Stimulated activated CD4-positive, alpha-beta T cell treated with anti-CD3 and anti-CD28 coated beads, Interleukin-1b, Interleukin-23, amount 100 ng/mL, for 48 hours (primary cell): ENCODE results near the gene NSG1.

Experiments used
- DNase-seq: peaks from one replicate; pipeline ENCODE4 v3.0.0-alpha.2; 2020

Gene NSG1

DNA sequence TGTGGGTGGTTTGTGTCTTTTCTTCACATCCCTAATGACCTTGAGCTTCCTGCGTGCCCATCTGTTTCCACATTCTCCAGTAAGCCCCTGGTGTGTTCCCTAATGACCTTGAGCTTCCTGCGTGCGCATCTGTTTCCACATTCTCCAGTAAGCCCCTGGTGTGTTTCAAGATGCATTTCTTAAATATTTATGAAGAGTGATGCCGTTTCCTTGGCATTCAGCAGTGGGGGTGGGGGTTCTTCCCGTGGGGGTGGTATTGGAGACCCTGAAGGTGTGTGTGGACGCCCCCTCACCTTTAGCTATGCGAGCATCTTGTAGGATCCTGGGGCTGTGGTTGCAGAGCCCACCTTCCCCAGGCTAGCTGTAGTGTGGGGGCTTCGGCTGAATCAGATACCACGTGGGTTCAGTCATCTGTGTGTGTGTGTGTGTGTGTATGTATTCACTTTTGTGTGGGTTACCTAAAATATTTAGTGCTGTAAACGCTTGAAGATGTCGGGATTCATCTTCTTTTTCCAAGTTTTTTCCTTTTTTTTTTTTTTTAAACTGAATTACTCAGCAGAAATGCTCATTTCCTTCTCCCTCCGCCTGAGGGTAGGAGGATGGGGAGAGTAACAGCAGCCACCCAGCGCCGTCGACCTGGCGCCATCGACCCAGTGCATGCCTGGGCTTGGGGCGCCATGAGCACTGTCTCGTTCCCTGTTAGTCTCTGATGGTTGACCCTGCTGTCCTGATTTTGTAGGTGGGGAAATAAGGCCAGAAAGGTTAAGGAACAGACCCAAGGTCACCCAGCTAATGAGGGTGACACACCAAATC is 9.9 kb downstream of the NSG1 start:
- no peak for DNase-seq

DNA sequence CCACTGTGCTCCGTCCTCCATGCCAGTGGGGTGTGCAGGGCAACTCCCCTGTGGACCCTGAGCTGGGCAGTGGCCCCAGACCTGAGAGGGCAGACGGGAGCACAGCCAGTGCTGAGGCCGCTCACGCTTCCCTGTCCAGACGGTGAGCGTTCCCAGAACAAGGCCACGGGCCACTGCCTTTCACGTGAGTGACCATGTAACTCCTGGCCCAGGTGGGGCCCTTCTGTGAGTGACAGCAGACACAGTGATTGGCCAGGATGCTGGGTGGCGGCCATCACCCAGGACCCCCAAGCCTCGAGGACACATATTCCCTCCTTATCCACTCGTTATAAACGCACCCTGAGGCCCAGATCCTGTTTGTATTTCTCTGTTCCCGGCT is 10.5 kb downstream of the NSG1 start:
- DNase-seq = no peak

DNA sequence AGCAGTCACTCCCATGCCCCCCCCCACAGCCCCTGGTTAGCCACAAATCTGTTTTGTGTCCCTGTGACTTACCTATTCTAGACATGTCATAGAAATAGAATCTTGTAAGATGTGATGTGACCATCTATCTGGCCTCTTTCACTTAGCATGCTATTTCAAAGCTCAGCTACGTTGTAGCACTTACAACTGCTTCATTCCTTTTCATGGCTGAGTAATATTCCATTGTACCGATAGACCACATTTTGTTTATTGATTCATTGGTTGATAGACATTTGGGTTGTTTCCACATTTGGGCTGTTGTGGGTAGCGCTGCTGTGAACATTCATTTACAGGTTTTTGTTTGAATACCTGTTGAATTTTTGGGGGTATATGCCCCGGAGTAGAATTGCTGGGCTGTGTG is 11.5 kb downstream of the NSG1 start:
- DNase-seq = no peak

DNA sequence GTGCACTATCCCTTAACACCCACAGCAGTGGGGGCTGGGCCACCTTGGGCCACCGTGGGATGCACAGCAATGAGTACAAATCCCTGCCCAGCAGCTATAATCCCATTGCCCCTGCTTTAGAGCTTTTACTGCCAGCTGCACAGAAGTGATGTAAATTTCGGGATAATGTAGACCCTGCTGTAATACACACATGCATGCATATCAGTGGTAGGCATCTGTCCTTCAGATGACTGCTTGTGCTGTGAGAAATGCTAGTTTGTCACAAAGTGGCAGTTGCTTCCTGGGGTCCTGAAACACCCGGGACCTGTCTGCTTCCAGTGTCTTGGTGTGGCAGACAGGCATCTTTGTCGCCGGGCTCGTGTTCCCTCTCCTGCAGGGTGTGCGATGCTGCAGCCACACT is 14.1 kb downstream of the NSG1 start:
- DNase-seq = no peak

DNA sequence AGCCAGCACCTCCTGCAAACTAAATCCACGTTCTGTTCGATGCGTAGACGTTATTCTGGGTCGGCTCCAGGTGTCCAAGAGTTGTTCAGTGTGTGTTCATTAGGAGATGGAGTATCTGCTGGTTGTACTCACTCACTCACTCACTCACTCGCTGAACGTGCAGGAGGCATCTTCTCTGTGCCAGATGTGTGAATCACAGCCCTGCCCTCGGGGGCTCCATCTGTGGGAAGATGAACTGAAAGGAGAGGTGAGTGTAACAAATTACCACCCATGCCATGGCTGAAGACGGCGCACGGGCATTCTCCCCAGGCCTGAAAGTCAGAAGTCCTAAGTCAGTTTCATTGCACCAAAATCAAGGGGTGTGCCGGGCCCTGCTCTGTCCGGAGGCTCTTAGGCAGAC is 16.1 kb downstream of the NSG1 start:
- DNase-seq = no peak

DNA sequence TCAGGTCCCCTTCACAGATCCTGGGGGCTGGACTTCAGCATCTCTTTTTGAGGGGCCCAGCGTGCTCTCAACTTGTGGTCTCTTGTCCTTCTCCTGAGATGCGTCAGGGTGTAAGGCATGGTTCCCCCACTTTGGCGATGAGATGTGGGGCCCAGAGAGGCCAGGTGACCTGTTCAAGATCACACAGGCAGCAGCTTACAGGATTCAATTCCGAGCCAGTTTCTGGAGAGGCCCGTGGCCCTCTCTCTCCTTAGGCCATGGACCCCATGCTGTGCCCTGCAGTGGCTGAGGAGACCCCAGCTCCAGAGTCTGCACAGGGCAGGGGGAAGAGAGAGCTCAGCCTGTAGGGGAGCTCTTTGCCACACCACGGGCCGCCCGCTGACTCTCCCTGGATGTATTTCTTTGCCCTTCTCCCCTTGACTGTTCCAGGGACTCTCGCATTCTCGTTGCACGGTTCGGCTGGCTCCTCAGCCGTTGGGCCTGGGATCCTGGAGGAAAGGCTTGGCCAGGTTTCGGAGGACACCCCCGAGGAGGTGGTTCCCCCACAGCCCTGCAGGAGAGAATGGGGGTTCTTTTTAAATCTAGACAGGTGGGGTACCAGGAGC is 18.6 kb downstream of the NSG1 start:
- no peak for DNase-seq

DNA sequence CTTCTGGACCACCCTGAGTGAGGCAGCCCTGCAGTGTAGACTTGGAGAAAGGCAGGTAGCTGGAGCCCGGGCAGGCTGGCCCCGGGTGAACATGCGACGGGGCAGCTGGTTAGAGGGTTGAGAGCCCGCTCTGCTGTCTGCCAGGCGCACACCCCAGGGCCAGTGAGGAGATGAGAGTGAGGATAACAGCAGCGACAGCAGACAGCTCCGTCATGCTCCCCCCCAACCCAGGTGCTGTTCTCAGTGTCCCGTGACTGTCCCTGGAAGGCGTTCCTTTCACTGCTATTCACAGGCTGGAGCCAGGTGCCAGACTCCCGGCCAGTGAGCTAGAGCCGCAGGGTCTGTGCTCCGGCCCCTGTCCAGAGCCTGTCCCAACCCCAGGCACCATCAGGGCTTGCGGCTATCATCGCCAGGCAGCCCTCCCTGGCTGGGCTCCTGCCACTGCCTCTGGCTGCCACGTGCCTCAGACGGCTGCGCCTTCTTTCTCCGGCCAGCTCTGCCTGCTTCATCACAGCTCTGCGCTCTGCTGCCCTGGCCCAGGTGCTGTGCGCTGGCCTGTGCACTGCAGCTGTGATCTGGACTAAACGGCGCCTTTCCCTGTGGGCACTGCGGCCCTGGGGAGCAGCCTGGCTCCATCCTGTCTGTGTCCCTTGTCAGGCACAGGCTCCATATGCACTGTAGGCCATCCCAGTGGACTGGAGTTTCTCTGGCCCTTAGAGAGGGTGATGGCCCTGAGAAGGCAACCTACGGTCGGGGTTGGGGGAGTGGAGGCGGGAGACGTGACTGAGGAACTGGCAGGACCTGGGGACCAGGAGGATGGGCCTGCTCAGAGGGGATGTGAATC is 19.8 kb downstream of the NSG1 start:
- DNase-seq = no peak

DNA sequence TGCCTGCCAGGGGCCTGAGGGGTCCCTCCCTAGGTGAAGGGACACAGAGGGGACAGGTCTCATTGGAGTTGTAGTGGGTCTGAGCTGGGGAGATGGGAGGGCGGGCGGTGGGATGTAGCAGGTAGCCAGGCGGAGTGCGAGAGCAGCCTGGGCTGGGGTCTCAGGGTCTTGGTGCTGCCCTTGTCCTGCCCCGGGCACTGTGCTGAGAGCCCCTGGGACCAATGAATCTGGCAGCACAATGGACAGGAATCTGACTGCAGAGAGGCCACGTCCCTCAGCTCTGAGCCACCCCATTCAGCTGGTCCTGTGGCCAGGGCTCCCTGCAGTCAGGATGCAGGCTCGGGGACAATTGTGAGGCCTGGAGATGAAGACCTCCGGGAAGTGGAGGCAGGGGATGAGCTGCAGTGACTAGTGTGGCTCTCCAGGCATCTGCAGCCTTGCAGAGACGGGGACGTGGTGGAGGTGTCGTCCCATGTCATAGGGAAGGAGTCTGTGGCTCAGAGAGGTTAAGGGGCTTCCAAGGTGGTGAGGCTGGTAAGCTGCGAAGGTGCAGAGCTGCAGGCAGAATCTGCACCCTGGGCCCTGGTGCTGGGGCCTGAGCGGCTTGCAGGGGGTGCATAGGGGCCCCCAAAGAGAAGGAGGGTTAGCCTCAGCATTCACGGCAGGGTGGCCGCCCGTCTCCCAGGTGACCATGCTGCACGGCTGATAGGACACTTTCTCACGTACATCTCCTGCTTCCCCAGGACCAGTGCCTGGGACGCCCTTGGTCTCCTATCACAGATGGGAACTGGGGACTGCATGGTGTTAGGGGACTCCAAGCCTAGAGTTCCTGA is 20.6 kb downstream of the NSG1 start:
- no peak for DNase-seq

DNA sequence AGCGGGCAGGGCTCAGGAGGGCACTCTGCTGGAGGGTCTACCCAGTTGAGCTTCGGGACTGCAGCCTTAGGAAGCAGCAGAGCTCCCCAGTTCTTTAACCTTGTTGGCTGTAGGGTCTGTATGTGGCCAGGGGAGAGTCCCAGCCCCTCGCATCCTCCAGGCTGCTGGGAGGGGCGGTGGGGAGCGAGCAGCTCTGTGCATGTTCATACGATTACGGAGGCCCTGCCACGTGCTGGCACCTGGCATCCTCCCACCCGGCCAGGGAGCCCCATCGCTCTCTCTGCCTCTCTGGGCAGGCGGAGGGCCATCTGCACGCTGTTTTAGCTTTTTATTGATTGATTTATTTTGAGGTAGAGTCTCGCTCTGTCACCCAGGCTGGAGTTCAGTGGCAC is 21.2 kb downstream of the NSG1 start:
- no peak for DNase-seq

DNA sequence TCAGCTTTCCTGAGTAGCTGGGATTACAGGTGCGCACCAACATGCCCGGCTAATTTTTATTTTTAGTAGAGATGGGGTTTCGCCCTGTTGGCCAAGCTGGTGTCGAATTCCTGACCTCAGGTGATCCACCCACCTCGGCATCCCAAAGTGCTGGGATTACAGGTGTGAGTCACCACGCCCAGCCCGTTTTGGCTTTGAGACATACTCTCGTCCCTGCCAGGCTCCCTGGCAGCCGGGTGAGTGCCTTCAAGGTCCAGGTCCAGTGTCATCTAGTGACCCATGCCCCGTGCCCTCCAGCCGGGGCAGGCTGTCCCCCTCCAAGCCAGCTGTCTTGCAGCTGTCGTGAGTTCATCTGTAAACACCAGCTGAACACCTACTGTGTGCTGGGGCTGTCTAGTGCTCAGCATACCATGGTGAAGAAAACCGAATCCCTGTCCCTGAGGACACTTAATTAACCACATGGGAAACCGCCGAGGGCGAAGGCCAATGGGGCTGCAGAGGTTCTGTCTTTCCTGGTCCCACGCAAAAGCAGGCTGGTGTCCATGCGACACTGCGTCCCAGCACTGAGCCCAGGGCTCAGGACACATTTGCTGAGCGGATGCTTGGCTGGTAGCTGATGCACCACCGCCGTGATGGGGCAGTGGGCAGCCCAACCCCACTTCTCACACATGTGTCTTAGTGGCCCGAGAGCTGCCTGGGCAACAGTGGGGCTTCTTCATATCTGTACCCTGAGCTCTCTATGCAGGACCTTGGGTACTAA is 21.9 kb downstream of the NSG1 start:
- DNase-seq = no peak

DNA sequence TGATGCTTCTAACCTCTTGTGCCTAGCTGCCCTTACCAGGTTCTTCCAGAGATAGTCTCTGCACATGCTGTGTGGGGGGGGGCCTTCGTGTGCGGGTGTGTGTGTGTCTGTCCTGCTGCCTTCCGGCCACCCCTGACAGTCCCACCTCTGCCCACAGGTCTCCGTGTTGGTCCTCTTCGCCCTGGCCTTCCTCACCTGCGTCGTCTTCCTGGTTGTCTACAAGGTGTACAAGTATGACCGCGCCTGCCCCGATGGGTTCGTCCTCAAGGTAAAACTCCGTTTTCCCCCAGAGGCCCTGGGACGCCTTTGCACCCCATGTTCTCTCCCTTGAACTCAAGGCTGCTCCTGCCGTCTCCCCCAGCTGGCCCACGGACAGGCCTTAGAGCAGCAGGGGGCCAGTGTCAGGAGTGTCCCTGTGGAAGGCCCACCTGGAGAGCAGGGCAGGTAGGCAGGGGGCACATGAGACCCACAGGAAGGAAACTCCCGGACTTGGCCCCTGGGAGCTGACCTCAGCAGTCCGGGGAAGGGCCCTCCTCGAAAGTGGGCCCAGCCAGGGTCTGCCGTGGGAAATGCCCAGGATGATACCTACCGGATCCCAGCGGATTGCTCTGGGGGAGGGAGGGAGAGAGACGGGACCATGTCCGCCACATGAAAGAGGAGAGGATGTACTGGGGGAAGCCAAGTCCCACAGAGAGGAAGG is 22.7 kb downstream of the NSG1 start:
- DNase-seq = no peak

DNA sequence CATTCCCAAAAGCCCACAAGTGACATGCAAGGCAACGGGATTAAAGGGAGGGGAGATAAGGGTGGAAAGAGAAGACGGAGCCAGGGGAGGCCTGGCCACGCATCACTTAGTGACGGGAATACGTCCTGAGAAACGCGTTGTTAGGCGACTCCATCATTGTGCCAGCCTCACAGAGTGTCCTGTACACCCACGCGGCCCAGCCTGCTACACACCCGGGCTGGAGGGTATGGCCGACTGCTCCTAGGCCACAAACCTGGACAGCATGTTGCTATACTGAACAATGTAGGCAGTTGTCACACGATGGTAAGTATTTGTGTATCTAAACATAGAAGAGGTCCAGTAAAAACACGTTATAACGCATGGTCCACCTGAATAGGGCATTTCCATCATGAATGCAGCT is 23.4 kb downstream of the NSG1 start:
- DNase-seq = no peak

DNA sequence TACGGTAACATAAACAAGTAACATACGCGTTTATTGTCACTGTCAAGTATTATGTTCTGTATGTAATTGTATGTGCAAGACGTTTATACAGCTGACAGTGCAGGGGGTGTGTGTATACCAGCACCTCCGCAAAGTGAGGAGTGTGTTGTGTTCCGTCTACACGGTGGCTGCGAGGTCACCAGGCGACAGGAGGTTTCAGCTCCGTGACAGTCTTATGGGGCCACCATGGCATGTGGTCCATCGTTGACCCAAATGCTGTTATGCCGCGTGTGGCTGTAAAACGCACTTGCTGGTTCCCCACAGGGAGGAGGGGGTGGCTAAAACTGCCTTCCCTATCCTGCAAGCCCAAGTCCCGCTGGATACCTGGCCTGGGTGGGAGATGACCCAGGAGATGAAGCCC is 25.0 kb downstream of the NSG1 start:
- no peak for DNase-seq

DNA sequence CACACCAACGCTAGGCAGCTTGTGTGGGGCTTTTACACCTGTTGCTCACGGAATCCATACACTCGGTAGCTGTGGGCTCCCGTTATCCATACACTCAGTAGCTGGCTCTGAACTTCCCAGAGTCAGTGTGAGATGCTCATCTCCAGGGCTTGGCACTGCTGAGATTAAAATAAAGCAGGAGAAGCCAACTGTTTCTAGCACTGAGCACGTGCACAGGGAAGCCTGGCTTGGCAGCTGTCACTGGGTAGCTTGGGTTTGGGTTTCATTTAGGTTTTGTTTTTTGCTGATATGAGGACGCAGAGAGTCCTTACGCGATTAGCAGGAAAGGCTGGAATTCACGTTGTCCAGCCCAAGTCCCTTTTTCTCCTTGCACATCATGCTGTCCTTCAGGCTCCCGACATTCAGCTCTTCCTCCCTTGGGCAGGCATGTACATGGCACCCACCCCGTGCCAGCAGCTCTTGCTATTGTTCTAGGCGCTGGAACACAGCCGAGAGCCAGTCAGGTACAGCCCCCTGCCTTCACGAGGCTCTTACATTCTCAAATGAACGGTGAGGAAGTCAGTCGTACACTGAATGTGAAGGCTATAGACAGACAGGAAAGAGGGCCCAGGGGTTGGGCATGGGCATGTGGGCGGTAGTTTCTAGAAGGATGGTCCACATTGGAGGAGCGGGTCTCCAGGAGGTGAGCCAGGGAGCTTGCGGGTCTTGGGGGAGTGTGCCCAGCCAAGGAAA is 25.9 kb downstream of the NSG1 start:
- DNase-seq = no peak

DNA sequence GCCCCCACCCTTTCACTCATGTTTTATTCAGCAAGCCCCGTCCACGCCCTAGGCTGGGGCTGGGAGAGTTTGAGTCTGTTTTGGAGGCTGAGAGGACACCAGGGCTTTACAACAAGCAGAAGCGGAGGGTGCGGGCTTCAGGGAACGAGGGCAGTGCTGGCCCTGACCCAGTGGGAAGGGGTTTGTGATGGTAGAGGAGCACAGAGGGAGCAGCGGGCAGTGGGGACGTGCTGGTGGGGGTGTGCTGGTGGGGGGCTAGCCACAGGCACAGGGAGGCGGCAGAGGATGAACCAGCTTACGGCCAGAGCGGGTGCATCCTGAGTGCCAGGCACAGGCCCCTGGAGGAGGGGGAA is 26.4 kb downstream of the NSG1 start:
- no peak for DNase-seq

DNA sequence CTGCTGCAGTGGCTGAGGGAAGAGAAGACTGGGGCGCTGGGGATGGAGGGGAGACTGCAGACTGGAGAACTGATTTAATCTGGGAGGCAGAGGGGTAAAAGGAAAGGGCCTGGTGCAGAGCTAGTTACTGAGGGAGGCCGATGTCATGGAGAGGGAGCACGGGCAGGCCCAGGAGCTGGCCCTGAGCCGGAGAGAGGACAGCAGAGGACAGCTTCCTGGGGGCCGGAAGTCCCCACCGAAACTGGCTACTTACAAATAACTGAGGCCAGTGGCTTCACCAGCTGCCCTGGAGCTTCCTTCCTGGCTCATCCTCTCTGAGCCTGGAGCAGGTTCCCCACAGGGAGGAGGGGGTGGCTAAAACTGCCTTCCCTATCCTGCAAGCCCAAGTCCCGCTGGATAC is 26.9 kb downstream of the NSG1 start:
- no peak for DNase-seq

DNA sequence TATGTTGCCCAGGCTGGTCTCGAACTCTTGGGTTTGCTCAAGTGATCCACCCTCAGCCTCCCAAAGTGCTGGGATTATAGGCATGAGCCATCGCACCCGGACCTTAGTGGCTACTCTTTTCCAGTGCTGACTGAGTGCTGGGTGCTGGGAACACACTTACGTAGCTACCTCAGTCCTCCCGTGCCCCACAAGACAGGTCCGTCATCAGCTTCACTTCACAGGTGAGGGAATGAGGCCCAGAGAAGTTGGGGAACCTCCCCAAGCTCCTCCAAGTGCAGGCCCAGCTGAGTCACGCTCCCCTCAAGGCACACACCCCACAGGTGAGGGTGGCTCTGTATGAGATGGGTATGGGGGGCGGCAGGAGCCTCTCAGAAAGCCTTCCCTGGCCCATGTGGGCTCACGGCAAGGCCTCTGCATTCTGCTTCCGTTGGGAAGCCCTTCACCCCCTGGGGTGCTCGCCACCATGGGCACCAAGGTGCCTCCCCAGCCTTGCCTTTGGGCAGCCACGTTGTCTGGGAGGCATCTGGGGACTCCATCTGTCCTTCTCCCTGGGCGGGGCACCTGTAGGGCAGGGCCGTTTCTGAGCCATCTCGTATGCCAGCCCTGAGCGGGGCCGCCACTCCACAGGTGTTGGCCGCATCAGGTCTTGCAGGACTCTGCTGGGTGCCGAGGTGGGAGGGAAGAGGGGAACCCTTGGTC is 28.4 kb downstream of the NSG1 start:
- DNase-seq = no peak

DNA sequence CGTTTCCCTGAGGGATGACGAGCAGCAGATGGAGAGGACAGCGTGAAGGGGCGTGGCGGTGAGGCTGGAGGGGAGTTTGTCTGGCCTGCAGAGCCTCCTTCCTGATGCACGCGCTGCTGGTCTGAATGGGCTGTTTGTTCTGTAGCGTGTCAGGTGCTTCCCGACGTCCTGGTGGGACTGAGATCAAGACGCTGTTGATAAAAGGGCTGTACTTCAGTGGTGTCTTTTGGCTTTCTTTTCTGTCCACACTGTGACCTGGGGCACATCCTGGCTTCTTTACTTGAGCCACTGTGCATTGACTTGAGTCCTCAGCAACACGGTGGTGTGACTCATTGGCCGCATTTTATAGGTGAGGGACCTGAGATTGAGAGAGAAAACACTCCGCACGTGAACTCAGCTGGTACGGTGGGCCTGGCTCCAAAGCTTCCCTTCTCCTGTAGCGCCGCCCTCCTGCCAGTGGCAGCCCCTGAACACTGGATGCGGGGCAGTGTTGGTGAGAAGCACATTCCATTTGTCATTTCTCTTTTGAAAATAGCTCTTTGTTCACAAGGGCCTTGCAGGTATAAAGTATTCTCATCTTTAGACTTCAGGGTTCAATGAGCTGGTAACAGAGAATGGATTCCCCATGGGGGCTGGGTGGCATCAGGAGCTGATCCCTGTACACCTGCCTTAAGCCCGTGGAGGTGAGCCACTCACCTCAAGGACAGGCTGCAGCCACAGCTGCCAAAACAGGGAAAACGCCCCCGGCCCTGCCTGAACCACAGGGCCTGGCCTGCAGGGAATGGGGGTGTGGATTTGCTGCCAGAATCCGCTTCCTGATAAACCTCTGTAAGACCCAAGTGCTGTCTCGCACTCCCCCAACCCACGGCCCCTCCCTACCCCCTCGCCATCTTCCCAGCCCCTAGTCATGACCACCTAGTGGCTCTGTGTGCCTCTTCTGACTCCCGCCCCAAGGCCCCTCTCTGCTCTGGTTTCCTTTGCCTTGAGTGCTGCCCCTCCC is 29.2 kb downstream of the NSG1 start:
- no peak for DNase-seq

DNA sequence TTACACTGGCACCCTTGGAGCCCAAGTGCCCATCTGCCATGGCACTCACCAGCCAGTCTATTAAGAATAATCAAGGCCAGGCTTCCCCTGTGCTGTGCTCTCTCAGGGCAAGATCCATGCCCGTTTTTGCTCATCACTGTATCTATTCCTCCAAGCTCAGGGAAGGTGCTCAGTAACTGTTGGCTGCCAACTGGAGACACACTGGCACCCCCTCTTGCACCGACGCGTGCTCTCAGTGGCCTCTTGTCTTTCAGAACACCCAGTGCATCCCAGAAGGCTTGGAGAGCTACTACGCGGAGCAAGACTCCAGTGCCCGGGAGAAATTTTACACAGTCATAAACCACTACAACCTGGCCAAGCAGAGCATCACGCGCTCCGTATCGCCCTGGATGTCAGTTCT is 30.1 kb downstream of the NSG1 start:
- DNase-seq = no peak
